Skin epidermis (tissue), 12 donors: ENCODE results near the gene SCN1A.
"Not testable (repeated sequence)": the region's sequence is repeated elsewhere in the genome, so short reads cannot be mapped to it uniquely, and the experiment has no call there.

ENCODE experiments used
- H3K27ac ChIP-seq, 21 experiments: fragments of 200-600 bp; sonication (generic) in 11 of 21; one replicate each; pipeline ENCODE4 v1.5.0; 2020; ENCODE audit warnings: mild to moderate bottlenecking in 3 of 21, inconsistent platforms in 2 of 21, moderate library complexity in 2 of 21
- H3K4me3 ChIP-seq, 7 experiments: fragments of 200-600 bp; sonication (generic) in 2 of 7; one replicate each; pipeline ENCODE4 v1.5.0; 2020; ENCODE audit warnings: inconsistent platforms in 2 of 7, mild to moderate bottlenecking in 2 of 7, moderate library complexity in 1 of 7

Gene SCN1A

GRCh38 chr2:166137331-166137730 is 9.5 kb upstream of the SCN1A start:
- no peak overlapping the region for H3K27ac ChIP-seq
- H3K4me3 ChIP-seq, result no peak overlapping the region

DNA sequence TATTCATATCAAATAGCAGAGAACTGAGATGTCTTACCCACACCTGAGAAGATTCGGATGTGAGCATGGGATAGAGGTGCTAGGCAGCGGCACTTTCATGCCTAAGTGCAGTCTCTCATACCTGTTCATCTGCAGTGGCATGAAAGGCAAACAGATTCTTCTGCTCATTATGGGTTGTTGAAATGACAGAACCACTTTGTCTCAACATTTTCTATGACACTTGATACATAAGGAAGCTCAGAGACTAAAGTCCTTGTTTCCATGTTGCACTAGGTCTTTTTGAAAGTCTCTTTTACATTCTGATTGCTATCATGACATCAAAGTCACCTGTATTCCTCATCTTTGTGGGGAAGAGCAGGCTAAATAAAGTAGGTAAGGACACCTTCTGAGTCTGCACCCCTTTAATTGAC is 8.0 kb upstream of the SCN1A start:
- H3K4me3 ChIP-seq, result no peak overlapping the region
- no peak overlapping the region for H3K27ac ChIP-seq

DNA sequence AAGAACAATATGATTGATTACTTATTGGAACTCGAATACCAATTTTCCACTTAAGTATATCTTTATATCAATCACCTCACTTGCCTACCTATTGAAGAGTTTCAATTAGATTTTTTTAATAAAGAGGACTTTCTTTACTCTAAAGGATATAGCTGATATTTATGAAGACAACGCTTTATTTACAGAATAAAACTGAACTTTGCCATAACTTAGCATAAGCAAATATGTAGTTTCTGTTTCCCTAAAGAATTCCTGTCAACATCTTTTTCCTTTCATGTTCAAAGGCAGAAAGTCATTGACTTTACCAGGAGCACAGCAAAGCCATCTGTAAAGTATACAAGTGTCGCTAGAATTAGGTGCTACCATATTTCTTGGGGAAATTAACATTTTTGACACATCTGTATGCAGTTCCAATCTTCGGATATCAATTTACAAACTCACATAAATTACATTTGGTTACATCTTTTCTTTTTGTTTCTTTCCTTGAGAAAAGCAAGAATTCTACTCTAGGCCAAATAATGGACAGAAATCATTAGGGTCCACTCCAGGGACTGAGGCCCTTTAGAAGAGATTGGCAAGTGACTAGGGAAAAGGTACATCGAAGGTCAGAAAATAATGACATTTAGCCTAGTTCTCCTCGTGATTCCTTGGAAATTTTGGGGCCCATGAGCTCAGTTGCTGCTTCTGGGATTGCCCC is 7.5 kb upstream of the SCN1A start:
- Histone ChIP-seq H3K4me3 (no peak overlapping the region), H3K27ac (no peak overlapping the region)

DNA sequence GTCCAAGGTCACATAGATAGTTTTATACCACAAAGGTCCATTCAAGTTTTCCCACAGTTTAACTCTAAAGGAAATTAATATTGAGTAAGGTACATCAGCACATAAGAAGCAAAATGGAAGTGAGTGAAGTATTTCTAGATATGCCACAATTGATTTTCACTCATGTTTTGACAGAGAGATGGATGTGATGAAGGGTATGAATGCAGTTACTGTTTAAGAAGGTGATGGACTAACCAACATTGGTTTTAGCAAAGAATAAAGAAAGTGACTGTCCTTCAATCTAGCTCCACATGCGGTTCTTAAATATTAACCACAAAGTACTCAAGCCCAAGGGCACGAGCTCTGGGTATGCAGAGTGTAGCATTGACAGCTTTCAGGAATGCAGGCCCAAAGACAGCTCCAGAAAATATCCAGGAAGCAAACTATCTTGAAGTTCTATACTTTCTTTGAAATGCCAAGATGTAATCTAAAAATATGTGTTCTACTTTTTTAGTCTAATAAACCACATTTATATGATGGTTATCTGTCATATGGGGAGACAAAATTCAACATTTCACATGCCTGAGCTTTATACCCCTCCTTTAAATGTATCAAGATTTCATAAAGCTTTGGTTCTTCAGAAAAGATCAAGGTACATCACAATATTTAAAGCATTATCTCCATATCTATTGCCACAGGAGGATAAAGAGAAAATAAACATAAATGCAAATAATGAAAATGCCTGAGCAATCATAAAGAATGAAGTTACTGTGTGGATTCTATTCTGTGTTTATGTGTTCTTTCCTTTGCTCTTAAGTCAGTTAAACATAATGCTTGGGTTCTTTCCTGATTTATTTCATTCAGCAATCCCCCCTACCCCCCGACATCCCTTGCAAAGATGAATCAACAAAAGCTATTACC is 6.7 kb upstream of the SCN1A start:
- H3K4me3 ChIP-seq, result no peak overlapping the region
- no peak overlapping the region for H3K27ac ChIP-seq

DNA sequence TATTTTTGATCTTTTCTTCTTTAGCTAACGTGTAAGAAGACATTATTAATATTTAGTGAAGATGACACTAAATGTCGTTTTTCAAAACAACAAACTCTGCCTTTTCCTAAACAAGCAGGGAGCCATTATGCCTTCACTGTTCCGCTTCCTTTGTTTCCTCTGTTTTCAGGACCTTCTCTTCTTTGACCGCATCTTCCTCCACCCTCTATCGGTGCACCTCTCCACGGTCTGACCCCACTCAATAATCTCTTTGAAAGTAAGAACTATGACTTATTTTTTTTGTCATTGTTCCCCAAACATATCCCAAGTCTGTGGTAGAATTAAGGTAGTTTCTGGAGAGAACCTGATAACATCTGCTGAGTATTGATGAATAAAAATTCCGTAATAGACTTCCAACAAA is 5.8 kb upstream of the SCN1A start:
- no peak overlapping the region for H3K4me3 ChIP-seq
- H3K27ac ChIP-seq, result no peak overlapping the region

DNA sequence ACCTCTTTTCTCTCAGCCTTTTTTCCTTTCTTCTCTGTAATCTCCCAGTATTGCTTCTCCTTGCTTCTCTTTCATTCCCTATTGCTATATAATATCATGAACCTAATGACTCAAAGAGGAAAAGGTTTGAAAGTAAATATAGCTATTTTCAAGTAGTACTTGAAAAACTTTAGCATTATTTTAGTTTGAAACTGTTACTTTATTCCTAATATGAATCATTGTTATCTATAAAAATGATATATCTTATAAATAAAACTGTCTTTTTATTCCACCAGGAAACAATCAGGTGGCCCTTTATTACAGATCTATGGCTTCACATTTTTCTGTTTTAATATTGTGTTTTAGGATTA is 311 bp upstream of the SCN1A start:
- no peak overlapping the region for H3K4me3 ChIP-seq
- no peak overlapping the region for H3K27ac ChIP-seq

- no peak overlapping the region for H3K27ac ChIP-seq
- no peak overlapping the region for H3K4me3 ChIP-seq
These were observed 1.7 kb downstream of the SCN1A start for GRCh38 chr2:166126007-166126639.

- Histone ChIP-seq H3K27ac (no peak overlapping the region), H3K4me3 (no peak overlapping the region)
These were observed 2.3 kb downstream of the SCN1A start for GRCh38 chr2:166125557-166125956.

DNA sequence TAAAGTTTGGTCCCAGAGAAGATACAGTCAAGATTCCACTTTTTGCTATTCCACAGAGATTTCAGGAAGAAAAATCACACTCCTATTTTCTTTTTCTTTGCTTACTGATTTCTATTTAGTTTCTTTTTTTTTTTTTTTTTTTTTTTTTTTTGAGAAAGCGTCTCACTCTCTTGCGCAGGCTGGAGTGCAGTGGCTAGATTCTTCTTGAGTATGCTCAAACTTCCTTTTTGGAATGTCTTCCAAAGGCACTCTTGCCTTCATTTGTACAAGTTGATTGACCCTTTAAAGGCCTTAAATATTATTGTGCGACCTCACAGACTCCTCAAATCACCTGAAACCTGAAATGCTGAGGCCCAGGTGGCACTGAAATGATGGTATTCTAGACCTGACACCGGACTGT is 9.6 kb downstream of the SCN1A start:
- Histone ChIP-seq H3K4me3 (no peak overlapping the region), H3K27ac (no peak overlapping the region)

- H3K4me3 ChIP-seq, result no peak overlapping the region
- no peak overlapping the region for H3K27ac ChIP-seq
These were observed 10.3 kb downstream of the SCN1A start for GRCh38 chr2:166117491-166117890.

- Histone ChIP-seq H3K27ac (peak overlapping the region in 1 of 21 experiments; percentile 17), H3K4me3 (no peak overlapping the region)
These were observed 12.2 kb downstream of the SCN1A start for GRCh38 chr2:166115589-166115988.

DNA sequence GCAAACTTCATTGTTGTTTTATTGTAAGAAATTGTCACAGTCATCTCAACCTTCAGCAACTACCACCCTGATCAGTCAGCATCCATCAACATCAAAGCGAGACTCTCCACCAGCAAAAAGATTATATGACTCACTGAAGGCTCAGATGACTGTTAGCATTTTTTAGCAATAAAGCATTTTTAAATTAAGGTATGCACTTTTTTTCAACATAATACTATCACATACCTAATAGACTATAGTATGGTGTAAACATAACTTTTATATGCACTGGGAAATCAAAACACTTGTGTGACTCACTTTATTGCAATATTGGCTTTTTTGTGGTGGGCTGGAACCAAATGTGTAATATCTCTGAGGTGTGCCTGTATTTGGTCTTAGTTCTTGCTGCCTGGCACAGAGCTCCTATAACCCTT is 15.6 kb downstream of the SCN1A start:
- Histone ChIP-seq H3K4me3 (no peak overlapping the region), H3K27ac (no peak overlapping the region)

DNA sequence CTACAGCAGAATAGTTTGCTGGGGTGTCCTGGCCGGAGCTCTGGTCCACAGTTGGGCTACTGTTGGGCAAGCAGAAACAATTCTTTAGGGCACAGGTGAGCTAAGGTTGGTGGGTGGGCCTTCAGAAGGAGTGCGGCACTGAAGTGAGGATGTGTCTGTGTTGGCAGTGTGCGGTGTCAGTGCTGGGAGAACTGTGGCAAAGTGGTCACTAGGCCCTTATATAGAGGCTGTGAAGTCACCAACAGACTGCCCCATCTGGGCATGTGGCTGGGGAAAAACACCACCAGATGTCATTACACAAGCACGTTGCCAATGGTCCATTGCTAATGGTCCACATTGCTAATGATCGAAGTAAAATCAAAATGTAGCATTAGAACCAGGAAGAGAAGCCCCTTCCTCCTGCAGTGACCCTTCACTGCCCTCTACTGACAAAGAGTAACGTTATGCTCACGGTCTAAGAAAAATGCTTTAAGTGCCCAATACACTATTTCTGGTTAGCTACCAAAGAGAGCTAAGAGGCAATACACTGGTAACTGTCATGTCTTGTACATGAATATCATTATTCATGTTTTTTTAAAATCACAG is 21.3 kb downstream of the SCN1A start:
- Histone ChIP-seq H3K27ac (no peak overlapping the region), H3K4me3 (no peak overlapping the region)

DNA sequence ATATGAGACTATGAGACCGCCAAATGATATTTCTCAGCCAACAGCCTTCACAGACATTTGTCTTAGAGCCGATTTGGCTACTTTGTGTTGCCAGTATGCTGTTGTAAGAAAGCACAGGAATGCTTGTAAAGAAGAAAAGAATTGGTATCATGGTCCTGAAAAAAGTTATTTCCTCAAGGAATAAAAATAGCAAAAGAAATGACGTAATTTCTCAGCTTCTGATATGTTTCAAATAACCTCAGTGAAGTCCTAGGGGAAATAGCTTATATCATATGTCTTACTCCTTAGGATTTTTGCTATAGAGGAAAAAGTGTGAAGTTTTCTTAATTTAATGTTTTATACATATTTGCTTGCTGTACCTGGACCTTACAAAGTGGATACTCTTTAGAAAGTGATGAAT is 23.0 kb downstream of the SCN1A start:
- H3K27ac ChIP-seq, result no peak overlapping the region
- H3K4me3 ChIP-seq, result no peak overlapping the region

DNA sequence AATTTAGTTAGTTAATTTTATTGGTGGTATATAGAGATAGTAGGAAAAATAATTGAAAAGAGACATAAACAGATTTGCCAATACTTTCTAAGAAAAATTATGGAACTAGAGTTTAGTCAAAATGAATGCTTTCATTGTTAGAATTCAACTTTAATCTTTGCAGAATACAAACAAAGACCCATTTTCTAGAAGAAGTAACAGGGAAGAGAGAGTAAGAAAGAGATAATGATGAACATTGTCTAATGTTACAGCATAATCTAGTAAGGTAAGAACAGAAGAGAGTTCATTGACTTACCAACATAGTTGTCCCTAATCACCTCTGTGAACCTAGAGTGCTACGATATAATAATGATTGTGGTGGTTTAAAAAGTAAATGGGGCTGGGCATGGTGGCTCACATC is 23.7 kb downstream of the SCN1A start:
- no peak overlapping the region for H3K4me3 ChIP-seq
- H3K27ac ChIP-seq, result no peak overlapping the region

DNA sequence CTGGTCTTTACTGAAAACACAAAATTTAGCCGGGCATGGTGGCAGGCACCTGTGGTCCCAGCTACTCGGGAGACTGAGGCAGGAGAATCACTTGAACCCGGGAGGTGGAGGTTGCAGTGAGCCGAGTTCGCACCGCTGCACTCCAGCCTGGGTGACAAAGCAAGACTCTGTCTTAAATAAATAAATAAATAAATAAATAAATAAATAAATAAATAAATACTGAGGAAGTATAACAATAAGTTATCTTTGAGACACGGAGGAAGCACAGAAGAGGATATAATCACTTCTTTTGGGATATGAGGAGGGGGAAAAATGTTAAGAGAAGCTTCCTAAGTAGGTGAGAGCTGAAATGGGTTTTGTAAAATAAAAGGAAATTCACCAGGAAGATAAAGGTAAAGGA is 24.5 kb downstream of the SCN1A start:
- not testable (repeated sequence) for H3K27ac ChIP-seq

DNA sequence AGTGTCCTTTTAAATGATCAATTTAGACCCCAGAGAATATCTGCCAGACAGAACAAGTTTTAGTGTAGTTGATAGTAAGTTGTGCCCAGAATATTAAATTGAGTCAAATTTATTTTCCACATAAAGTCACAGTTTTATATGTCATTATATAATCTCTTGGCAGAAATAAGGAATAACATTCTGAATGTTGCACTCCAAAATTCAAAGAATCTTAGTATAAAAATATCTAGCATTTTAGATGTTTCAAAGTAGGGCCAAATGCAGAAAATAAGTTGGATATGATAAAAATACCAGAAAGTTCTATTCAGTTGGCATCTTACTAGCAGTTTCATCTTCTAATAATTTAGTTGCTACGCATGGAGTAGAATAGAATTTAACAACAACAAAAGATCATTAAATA is 33.5 kb downstream of the SCN1A start:
- Histone ChIP-seq H3K27ac (no peak overlapping the region), H3K4me3 (no peak overlapping the region)

More for the DNA sequence above, 24.5 kb downstream of the SCN1A start:
- H3K4me3 ChIP-seq, result not testable (repeated sequence)

DNA sequence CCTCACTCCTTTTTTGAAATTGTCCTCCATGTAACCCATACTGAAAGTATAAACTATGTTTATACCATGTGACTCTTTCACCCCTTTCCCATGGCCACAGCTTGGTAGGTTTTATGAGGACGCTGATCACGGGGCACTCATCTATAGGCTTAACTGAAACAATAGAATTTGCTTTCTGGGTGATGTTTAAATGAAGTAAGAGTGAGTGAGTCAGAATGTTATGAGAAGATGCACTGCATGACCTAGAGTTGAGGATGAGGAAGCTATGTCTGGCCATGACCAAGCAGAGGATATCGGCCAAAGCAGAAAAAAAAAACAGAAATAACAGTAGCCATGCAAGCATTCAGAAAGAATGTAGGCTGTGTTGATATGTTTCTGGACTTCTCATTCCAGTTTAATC is 34.9 kb downstream of the SCN1A start:
- no peak overlapping the region for H3K4me3 ChIP-seq

DNA sequence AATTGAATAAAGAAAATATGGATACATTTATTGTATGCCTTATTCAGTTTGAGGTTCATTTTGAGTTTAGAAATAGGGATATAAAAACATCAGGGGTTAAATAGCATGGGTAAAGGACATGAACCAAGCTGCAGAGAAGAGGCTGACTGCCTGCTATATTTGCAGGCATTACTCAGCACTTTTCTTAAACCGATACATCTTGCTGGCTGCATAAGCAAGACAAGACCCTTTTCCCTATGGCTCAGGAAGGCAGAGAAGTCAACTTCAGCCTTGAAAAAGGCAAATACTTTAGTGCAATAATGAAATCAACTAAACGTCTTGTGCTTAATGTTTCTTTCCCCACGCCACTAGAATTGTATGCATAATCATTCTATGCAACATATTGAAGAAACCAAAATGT is 36.4 kb downstream of the SCN1A start:
- Histone ChIP-seq H3K4me3 (no peak overlapping the region), H3K27ac (no peak overlapping the region)

More for the DNA sequence above, 34.9 kb downstream of the SCN1A start:
- no peak overlapping the region for H3K27ac ChIP-seq

GRCh38 chr2:166090908-166091307 is 36.9 kb downstream of the SCN1A start:
- Histone ChIP-seq H3K4me3 (no peak overlapping the region), H3K27ac (no peak overlapping the region)

DNA sequence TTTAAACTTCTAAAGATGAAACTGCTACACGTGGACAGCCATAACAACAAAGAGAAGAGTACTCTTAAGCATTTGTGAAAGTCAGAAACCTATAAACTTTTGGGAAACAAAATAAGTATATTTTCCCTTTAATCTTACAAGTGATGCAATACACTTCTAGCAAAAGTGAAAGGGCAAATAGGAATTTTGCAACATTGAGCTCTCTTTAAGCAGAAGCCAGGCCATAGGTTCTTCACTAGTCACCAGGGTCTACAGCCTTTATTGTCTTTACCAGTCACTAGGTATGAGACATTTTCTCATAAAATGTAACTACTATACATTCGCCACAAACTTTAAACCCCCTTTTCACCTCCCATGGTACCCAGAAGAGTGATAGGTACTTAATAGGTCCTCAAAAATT is 37.5 kb downstream of the SCN1A start:
- no peak overlapping the region for H3K4me3 ChIP-seq
- no peak overlapping the region for H3K27ac ChIP-seq
